ENCODE data around the gene ROM1.

Gene ROM1

GRCh38 chr11:62654297-62654696 lies 41.2 kb downstream of the ROM1 start:
- peaks cover 21% of the 10 kb centered on the region for H3K4me1 ChIP-seq (ENCODE audit: insufficient read depth, low read length, severe bottlenecking)
- H3K9ac ChIP-seq (ENCODE audit: low read length) = no peak overlapping the region; the same call in 1 of the 2 replicates
- TF ChIP-seq, protein P1, sequence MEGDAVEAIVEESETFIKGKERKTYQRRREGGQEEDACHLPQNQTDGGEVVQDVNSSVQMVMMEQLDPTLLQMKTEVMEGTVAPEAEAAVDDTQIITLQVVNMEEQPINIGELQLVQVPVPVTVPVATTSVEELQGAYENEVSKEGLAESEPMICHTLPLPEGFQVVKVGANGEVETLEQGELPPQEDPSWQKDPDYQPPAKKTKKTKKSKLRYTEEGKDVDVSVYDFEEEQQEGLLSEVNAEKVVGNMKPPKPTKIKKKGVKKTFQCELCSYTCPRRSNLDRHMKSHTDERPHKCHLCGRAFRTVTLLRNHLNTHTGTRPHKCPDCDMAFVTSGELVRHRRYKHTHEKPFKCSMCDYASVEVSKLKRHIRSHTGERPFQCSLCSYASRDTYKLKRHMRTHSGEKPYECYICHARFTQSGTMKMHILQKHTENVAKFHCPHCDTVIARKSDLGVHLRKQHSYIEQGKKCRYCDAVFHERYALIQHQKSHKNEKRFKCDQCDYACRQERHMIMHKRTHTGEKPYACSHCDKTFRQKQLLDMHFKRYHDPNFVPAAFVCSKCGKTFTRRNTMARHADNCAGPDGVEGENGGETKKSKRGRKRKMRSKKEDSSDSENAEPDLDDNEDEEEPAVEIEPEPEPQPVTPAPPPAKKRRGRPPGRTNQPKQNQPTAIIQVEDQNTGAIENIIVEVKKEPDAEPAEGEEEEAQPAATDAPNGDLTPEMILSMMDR (IDR thresholded peaks at IDR 0.05; ENCODE audit: low read length) = no peak
- no peak for TF ChIP-seq EZH2 (IDR thresholded peaks at IDR 0.05; ENCODE audit: borderline replicate concordance, low read length)
- peak overlapping the region; percentile 94; the same call in 1 of the 2 replicates for H3K4me2 ChIP-seq (ENCODE audit: low read length)
- H3F3A ChIP-seq (ENCODE audit: insufficient read depth, low read length) = no peaks in the 10 kb centered on the region
- H2AFZ ChIP-seq (ENCODE audit: low read length) = no peak overlapping the region
- H4K20me1 ChIP-seq (ENCODE audit: insufficient read depth, low read length) = no peaks in the 10 kb centered on the region
- no peaks in the 10 kb centered on the region for H3K9me3 ChIP-seq (ENCODE audit: low read length)
- H3K79me2 ChIP-seq (ENCODE audit: insufficient read depth, low read length) = peaks cover 18% of the 10 kb centered on the region
- H3K27me3 ChIP-seq (ENCODE audit: insufficient read depth, low read length) = no peaks in the 10 kb centered on the region
- H3K9me2 ChIP-seq (ENCODE audit: low read depth, low read length) = no peaks in the 10 kb centered on the region
- H3K27ac ChIP-seq (ENCODE audit: low read depth, low read length, poor library complexity, severe bottlenecking) = peak overlapping the region; percentile 3
- peak overlapping the region; percentile 93 for H3K4me3 ChIP-seq (ENCODE audit: low read depth, low read length, poor library complexity, severe bottlenecking)
- H3K36me3 ChIP-seq (ENCODE audit: insufficient read depth, low read length) = peaks cover 11% of the 10 kb centered on the region; the same call in 1 of the 2 replicates

DNA sequence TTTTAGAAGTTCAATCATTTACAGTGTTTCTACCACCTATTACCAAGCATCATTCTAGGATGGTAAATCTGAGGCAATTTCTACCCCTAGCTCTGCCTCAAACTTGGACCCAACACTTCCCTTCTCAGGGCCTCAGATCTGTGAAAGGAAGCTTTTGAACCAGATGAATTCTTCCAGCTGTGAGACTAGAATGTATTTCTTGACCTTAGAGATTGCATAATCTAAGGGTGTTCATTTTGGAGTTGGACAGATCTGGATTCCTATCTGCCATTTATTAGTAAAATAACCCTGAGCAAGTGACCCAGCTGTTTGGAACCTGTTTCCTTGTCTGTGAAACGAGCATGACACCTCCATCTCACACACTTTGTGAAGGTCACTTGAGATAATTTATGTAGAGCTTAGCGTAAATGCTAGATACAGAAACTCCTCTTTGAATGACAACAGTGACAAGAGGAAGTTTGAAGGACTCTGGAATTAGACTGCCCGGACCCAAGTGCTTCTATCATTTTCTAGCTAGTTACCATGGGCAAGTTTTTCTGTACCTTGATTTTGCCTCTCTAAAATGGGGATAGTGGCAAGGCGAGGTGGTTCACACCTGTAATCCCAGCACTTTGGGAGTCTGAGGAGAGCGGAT lies 43.9 kb downstream of the ROM1 start:
- no peak overlapping the region for H3K9ac ChIP-seq (ENCODE audit: low read length)
- H2AFZ ChIP-seq (ENCODE audit: low read length) = no peak overlapping the region
- no peaks in the 10 kb centered on the region for H3K9me3 ChIP-seq (ENCODE audit: low read length)
- peak overlapping the region; percentile 40 for H3K27ac ChIP-seq (ENCODE audit: low read depth, low read length, poor library complexity, severe bottlenecking)
- no peak for TF ChIP-seq EZH2 (IDR thresholded peaks at IDR 0.05; ENCODE audit: borderline replicate concordance, low read length)
- TF ChIP-seq, protein P1 (IDR thresholded peaks at IDR 0.05; ENCODE audit: low read length) = no peak
- H3K4me2 ChIP-seq (ENCODE audit: low read length) = no peak overlapping the region
- H3F3A ChIP-seq (ENCODE audit: insufficient read depth, low read length) = no peaks in the 10 kb centered on the region
- no peak overlapping the region for H3K4me3 ChIP-seq (ENCODE audit: low read depth, low read length, poor library complexity, severe bottlenecking)
- peaks cover 13% of the 10 kb centered on the region; the same call in 1 of the 2 replicates for H3K36me3 ChIP-seq (ENCODE audit: insufficient read depth, low read length)
- H4K20me1 ChIP-seq (ENCODE audit: insufficient read depth, low read length) = no peaks in the 10 kb centered on the region
- H3K79me2 ChIP-seq (ENCODE audit: insufficient read depth, low read length) = peaks cover 11% of the 10 kb centered on the region
- H3K9me2 ChIP-seq (ENCODE audit: low read depth, low read length) = no peaks in the 10 kb centered on the region
- H3K27me3 ChIP-seq (ENCODE audit: insufficient read depth, low read length) = no peaks in the 10 kb centered on the region
- H3K4me1 ChIP-seq (ENCODE audit: insufficient read depth, low read length, severe bottlenecking) = peaks cover 13% of the 10 kb centered on the region

DNA sequence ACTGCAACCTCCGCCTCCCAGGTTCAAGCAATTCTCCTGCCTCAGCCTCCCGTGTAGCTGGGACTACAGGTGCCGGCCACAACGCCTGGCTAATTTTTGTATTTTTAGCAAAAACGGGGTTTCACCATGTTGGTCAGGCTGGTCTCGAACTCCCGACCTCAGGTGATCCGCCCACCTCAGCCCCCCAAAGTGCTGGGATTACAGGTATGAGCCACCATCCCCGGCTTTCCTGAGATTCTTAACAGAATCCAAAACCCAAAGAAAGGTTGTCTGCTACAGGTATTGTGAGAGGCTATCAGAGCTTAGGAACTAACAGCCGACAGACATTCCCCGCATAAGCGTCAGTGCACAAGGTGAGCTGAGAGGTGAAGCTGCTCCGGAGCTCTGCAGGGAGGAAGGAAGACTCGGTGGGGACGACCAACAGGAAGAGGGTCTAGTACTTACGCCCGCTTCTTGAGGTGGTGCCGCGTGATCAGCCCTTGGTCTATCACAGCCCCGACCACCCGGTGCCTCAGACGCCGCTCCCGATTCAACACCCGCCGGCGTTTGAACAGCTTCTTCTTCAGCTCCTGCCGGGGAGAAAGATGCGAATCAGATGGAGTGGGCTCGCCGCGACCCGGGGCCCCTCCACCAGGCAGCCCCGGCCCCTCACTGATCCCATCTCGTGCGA lies 51.5 kb downstream of the ROM1 start:
- Histone ChIP-seq H3K4me1 (ENCODE audit: insufficient read depth, low read length, severe bottlenecking) (peaks cover 37% of the 10 kb centered on the region), H3K27me3 (ENCODE audit: insufficient read depth, low read length) (no peaks in the 10 kb centered on the region), H4K20me1 (ENCODE audit: insufficient read depth, low read length) (no peaks in the 10 kb centered on the region), H3K9ac (ENCODE audit: low read length) (peak overlapping the region; percentile 99), H3K4me3 (ENCODE audit: low read depth, low read length, poor library complexity, severe bottlenecking) (peak overlapping the region; percentile 94), H3K4me2 (ENCODE audit: low read length) (peak overlapping the region; percentile 94), H3K9me2 (ENCODE audit: low read depth, low read length) (no peaks in the 10 kb centered on the region), H3K27ac (ENCODE audit: low read depth, low read length, poor library complexity, severe bottlenecking) (peak overlapping the region; percentile 93), H3K9me3 (ENCODE audit: low read length) (no peaks in the 10 kb centered on the region), H3K79me2 (ENCODE audit: insufficient read depth, low read length) (peaks cover 11% of the 10 kb centered on the region; the same call in 1 of the 2 replicates), H3F3A (ENCODE audit: insufficient read depth, low read length) (no peaks in the 10 kb centered on the region), H2AFZ (ENCODE audit: low read length) (no peak overlapping the region), H3K36me3 (ENCODE audit: insufficient read depth, low read length) (peaks cover 56% of the 10 kb centered on the region)
- TF ChIP-seq, protein P1 (IDR thresholded peaks at IDR 0.05; ENCODE audit: low read length) = no peak
- no peak for TF ChIP-seq EZH2 (IDR thresholded peaks at IDR 0.05; ENCODE audit: borderline replicate concordance, low read length)
